Endometrium (tissue), 2 donors: ENCODE data around the gene HIBADH.
"Not testable (repeated sequence)": the region's sequence is repeated elsewhere in the genome, so short reads cannot be mapped to it uniquely, and the experiment has no call there.

ENCODE experiments used
- FAIRE-seq: peaks from 2 replicates; lab custom pipeline; 2012; peaks lifted over from hg19 to GRCh38; lab: Jason Lieb, UNC
- donor health status: control.
- donor health status: control.

The HIBADH gene

GRCh38 chr7:27678617-27679260, 16.1 kb upstream of the HIBADH start:
- no peak for FAIRE-seq

- no peak for FAIRE-seq
These were observed 15.4 kb upstream of the HIBADH start for GRCh38 chr7:27677912-27678612.

GRCh38 chr7:27674126-27674525, 11.4 kb upstream of the HIBADH start:
- FAIRE-seq: not testable (repeated sequence)

GRCh38 chr7:27671675-27672074, 9.0 kb upstream of the HIBADH start:
- FAIRE-seq: no peak

- FAIRE-seq: no peak
These were observed 8.0 kb upstream of the HIBADH start for GRCh38 chr7:27670676-27671075.

- FAIRE-seq: no peak
These were observed 7.5 kb upstream of the HIBADH start for GRCh38 chr7:27670177-27670576.

- no peak for FAIRE-seq
These were observed 2.8 kb upstream of the HIBADH start for GRCh38 chr7:27665531-27665930.

GRCh38 chr7:27663989-27664331, 1.3 kb upstream of the HIBADH start:
- FAIRE-seq: no peak

- no peak for FAIRE-seq
These were observed 733 bp downstream of the HIBADH start for GRCh38 chr7:27661811-27662489.

- FAIRE-seq: no peak
These were observed 6.0 kb downstream of the HIBADH start for GRCh38 chr7:27656724-27657123.

- no peak for FAIRE-seq
These were observed 7.5 kb downstream of the HIBADH start for GRCh38 chr7:27655184-27655583.

- FAIRE-seq: no peak
These were observed 10.2 kb downstream of the HIBADH start for GRCh38 chr7:27652518-27652917.

GRCh38 chr7:27651702-27652101, 11.0 kb downstream of the HIBADH start:
- no peak for FAIRE-seq

GRCh38 chr7:27650283-27650682, 12.4 kb downstream of the HIBADH start:
- no peak for FAIRE-seq

- no peak for FAIRE-seq
These were observed 15.2 kb downstream of the HIBADH start for GRCh38 chr7:27647489-27647888.

- FAIRE-seq: no peak
These were observed 15.6 kb downstream of the HIBADH start for GRCh38 chr7:27647046-27647445.

- no peak for FAIRE-seq
These were observed 20.4 kb downstream of the HIBADH start for GRCh38 chr7:27642271-27642670.

GRCh38 chr7:27641581-27642230, 21.0 kb downstream of the HIBADH start:
- no peak for FAIRE-seq

- no peak for FAIRE-seq
These were observed 21.7 kb downstream of the HIBADH start for GRCh38 chr7:27640884-27641574.

GRCh38 chr7:27639851-27640250, 22.8 kb downstream of the HIBADH start:
- FAIRE-seq: no peak

- not testable (repeated sequence) for FAIRE-seq
These were observed 23.6 kb downstream of the HIBADH start for GRCh38 chr7:27639048-27639447.

- no peak for FAIRE-seq
These were observed 26.2 kb downstream of the HIBADH start for GRCh38 chr7:27636326-27637006.
